ENCODE data around the gene EXTL2. TPM values are rescaled to one million over a fixed set of nuclear protein-coding genes. Genes with fewer than 3 reads are reported as not detected.
"Not testable (repeated sequence)": the region's sequence is repeated elsewhere in the genome, so short reads cannot be mapped to it uniquely, and the experiment has no call there.

EXTL2 gene
- total RNA-seq, 1 donor from 2014 or later = 13.4 TPM

- peak; percentile 78 for DNase-seq
Observed at GRCh38 chr1:100896481-100896982, 1.9 kb upstream of the EXTL2 start.

DNA sequence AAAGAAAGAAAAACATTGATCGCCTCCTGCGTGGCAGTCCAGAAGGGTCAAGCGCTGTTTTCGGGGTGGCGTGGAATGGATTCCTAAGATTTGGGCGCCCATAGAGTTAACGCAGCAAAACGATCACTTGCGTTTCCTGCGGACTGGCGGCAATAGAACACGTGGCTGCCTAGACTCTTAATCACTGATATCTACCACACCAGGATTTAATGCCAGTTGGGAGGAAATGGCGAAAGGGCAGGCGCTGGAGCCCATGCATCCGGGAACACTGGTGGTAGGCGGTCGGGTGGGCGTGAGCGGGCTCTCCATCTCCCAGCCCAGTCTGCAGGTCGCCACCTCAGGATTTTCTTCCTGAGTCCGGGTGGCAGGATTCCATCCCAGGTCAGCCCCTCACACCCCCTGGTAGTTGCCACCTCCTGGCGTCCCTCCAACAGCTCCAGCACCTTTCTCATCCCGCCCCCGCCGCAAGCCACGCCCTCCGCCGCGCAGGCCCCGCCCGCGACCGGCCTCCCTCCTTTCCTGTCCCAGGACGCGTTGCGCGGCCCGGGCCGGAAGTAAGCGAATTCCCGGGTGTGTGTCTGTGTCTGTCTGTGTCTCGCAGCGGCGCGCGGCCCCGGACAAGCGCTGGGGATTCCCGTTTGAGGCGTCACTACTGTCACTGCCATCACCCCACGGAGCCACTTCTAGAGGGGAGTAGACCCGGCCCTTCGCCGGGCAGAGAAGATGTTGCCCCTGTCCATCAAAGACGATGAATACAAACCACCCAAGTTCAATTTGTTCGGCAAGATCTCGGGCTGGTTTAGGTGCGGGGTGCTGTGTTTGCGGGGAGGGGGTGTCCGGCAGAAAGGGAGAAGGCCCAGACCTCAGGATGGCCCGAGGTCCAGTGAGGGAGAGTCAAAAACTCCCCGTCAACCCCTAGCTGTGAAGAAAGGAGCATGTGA, 1.2 kb upstream of the EXTL2 start, which contains the start of gene SLC30A7:
Gene SLC30A7 (plus strand): TSS at position 551 of the 941 bp plus-strand sequence. CDS start 173 bp downstream, at position 724.
- DNase-seq = peak; percentile 93

GRCh38 chr1:100893718-100894117, 924 bp downstream of the EXTL2 start:
- DNase-seq = no peak

DNA sequence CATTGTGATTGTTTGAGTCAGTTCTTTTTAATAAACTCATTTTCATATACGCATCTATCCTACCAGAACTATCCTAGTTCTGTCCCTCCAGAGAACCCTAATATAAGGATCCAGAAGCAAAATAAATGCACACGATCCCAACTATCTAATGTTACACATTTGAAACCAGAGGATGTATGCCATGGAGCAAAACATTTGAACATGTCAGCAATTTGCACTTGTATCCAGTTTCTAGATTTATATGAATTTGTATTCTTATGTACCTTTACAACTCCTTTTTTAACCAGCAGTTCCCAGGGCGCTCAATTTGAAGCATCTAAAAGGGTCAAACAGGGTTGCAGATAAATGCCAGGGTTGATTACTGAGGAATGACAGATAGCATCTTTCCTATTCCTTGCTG, 2.1 kb downstream of the EXTL2 start:
- no peak for DNase-seq

- no peak for DNase-seq
Observed at GRCh38 chr1:100891380-100891779, 3.3 kb downstream of the EXTL2 start.

DNA sequence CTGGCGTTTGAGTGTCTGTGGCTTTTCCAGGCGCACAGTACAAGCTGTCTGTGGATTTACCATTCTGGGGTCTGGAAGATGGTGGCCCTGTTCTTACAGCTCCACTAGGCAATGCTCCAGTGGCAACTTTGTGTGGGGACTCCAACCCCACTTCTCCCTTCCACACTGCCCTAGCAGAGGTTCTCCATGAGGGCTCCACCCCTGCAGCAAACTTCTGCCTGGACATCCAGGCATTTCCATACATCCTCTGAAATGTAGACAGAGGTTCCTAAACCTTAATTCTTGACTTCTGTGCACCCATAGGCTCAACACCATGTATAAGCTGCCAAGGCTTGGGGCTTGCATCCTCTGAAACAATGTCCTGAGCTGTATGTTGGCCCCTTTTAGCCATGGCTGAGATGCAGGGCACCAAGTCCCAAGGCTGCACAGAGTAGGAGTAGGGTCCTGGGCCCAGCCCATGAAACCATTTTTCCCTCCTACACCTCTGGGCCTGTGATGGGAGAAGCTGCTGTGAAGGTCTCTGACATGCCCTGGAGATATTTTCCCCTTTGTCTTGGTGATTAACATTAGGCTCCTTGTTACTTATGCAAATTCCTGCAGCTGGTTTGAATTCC, 4.7 kb downstream of the EXTL2 start:
- not testable (repeated sequence) for DNase-seq

DNA sequence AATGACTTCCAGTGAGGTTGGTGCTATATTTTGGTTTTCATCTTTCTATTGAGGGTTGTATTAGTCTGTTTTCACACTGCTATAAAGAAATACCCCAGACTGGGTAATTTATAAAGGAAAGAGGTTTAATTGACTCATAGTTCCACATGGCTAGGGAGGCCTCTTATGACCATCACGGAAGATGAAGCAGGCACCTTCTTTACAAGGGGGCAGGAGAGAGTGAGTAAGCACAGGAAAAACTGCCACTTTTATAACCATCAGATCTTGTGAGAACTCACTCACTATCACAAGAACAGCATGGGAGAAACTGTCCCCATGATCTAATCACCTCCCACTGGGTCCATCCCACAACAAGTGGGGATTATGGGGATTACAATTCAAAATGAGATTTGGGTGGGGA, 5.6 kb downstream of the EXTL2 start:
- DNase-seq = not testable (repeated sequence)

- peak; percentile 73 for DNase-seq
Observed at GRCh38 chr1:100883963-100884362, 10.7 kb downstream of the EXTL2 start.

GRCh38 chr1:100882698-100883097, 11.9 kb downstream of the EXTL2 start:
- DNase-seq = no peak

DNA sequence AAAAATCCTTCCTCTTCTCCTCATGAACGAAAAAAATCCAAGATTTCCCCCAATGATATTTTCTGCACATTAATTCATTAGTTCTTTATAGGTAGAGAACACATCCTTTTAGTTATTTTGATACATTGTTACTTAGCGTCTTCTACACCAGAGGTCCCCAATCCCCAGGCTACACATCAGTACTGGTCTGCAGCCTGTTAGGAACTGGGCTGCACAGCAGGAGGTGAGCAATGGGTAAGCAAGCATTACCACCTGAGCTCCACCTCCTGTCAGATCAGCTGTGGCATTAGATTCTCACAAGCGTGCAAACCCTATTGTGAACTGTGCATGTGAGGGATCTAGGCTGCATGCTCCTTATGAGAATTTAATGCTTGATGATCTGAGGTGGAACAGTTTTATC, 13.0 kb downstream of the EXTL2 start:
- DNase-seq = no peak

DNA sequence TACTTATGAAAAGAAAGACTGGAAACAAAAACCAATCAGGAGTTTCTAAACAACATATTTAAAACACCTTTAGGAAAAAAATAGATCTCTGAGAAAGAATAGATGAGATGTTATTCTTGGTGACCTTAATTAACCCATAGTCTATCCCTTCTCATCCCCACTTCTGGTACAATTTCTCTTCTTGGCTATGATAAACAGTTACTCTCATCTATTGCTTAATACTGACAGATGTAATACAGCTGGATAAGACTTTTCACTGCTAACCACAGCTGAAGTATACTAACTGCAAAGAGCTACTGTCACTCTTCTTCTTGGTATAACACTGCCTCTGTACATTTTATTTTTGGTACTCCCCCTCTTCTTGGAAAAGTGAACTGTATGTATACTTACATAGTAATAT, 15.2 kb downstream of the EXTL2 start:
- no peak for DNase-seq

GRCh38 chr1:100876291-100876690, 18.4 kb downstream of the EXTL2 start:
- no peak for DNase-seq

DNA sequence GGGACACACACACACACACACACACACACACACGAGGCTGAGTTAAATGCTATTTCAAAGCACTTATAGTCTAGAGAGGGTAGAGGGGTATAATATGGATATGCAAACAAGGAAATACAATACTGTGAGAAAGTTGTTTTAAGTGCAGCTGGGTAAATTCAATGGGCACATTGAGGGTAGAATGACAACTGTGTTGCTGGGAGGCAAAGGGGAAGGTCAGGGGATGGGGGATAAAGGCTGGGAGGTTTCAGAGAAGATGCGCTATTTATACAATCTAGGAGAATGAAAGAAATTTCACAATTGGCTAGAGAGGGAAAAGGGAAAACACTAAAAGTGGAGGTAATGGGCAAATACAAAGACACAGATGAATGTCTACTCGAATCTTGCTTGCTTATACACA, 19.4 kb downstream of the EXTL2 start:
- no peak for DNase-seq

GRCh38 chr1:100874433-100874832, 20.2 kb downstream of the EXTL2 start:
- DNase-seq = no peak

GRCh38 chr1:100869996-100870395, 24.6 kb downstream of the EXTL2 start:
- no peak for DNase-seq

DNA sequence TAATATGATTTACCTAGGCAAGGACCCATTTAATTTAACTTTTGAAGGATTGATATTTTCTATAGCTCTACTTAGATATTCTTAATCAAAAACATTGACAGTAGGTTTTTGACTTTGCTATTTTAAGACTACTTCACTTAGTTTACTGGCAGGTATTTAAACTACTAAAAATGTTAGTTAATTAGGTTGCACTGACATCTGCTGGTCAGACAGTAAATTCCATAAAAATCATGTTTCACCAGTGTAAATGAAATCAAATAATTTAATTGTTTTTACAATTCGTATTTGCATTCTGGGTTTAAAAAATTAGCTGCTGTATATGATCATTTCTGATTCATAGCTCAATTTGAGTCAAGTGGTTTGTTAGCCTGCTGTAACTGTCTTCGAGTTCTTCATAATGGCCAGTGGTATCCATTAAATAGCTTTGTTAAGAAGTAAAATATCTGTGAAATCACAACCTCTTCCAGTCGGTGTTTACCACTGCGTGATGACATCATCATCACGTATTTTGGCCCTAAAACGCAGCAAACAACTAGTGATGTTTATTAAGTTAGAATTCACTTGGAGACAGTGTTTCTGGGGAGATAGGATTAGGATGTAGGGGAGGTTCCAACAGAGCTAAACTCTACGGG, 26.2 kb downstream of the EXTL2 start:
- peak; percentile 76 for DNase-seq

DNA sequence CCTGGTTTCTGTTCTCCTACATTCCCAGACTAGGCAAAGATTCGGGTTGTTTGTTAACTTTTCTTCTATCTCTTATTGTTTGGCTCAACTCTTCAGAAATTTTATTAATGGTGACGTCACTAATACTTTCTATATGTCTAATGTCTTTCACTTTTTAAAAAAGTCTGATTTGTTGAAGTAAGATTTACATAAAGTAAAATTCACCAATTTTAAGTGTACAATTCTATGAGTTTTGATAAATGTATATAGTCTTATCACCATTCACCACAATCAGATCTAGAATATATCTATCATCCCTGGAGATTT, 27.8 kb downstream of the EXTL2 start:
- DNase-seq = no peak

GRCh38 chr1:100866041-100866900, 28.4 kb downstream of the EXTL2 start:
- DNase-seq = peak; percentile 78

- peak; percentile 13 for DNase-seq
Observed at GRCh38 chr1:100862591-100862990, 32.1 kb downstream of the EXTL2 start.

GRCh38 chr1:100861379-100861778, 33.3 kb downstream of the EXTL2 start:
- no peak for DNase-seq

DNA sequence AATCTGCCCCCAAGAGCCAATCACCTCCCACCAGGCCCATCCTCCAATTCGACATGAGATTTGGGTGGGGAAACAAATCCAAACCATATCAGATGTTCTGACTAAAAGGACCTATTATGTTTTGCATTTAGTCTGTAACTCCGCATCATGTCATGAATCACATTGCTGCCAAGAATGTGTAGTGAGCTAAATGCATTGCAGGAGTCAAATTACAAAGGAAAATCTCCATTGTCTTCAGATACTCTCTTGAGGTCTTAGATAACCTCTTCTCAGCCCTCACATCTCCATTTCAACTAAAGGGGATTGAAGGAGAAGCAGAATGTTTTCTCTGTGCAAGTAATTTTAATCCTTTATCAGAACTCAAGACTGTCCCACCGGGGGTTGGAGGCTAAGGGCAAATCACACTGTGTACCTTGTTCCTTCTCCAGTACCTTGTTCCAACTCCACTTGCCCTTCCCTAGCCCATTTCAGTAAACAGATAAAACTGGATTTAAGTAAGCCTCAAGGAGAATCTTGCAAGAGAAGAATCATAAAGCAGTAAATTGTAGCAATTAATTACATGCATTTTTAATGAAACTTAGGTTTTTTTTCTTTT, 34.1 kb downstream of the EXTL2 start:
- peak; percentile 80 for DNase-seq

- not testable (repeated sequence) for DNase-seq
Observed at GRCh38 chr1:100855116-100855515, 39.5 kb downstream of the EXTL2 start.
